GM21723 (cell line): ENCODE measurements around the gene IL10RA.

Experiments used
- ATAC-seq: cut with Tn5 transposase; IDR thresholded peaks from one replicate; pipeline ENCODE4 v1.9.1; 2021; ENCODE audit warnings: mild to moderate bottlenecking, moderate library complexity; ENCODE audit not compliant: unreplicated experiment

IL10RA gene

DNA sequence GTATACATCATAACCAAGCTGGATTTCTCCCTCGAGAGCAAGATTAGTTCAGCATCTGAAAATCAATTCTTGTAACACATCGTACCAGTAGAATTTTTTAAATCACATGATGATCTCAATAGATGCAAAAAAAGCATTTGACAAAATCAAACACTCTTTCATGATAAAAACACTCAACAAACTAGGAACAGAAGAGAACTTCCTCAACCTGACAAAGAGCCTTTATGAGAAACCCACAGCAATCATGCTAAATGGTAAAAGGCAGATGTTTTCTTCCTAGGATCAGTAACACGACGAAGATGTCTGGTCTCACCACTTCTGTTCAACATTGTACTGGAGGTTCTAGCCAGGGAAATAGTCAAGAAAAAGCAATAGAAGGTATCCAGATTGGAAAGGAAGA is 56.6 kb downstream of the IL10RA start:
- ATAC-seq: no peak

DNA sequence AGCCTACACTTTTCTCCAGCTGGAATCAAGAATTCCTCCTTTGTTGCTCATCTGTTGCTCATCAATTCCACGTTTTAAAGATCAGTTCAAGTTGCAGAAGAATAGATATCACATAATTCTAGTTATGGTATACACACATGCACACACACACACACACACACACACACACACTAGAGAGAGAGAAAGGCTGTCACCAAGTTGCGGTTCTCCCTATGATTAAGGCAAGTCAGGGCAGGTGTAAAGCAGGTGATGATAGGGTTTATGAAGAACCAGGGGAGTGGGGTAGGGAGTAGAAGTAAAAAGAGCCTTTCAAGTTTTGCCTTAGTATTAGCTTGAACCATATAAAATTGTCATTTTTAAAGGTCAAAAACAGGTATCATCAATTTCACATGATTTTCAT is 59.0 kb downstream of the IL10RA start:
- no peak for ATAC-seq

DNA sequence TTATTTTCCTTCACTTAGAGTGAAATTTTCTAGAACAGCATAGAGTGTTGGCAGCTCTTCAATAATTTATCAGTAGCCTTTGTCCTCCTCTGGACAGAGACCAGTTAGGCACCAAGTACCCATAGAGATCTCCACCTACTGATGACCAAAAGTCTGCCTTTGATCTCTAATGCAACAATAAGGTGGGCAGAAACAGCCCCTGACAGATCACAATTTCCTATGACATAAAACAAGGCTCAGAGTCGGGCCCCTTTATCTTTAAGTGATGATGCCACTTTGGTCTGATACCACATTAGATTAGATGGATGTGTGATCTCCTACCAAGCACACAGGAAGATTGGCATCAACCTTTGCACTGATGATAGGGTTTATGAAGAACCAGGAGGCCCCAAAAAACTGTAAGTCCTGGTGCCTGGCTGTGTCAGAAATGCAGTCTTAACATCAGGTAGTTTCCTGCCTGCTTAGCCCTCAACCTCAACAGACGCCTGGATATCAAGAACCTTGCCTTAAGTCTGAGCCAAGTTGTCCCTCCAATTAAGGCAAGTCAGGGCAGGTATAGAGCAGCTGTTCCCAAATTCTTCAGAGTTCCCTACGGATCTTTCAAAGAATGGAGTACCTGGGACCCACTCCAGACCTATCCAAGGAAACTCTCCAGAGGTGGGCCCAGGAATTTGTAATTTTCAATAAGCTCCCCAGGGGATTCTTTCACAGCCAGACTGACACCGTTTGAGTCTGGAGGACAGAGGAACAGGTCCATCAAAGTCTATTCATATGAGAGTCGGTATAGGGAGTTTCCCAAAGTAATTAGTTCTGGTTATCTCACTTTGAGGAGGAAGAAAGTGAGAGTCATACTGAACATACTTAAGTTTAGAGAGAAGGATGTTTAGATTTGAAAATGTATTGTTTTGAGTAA is 60.1 kb downstream of the IL10RA start:
- no peak for ATAC-seq

DNA sequence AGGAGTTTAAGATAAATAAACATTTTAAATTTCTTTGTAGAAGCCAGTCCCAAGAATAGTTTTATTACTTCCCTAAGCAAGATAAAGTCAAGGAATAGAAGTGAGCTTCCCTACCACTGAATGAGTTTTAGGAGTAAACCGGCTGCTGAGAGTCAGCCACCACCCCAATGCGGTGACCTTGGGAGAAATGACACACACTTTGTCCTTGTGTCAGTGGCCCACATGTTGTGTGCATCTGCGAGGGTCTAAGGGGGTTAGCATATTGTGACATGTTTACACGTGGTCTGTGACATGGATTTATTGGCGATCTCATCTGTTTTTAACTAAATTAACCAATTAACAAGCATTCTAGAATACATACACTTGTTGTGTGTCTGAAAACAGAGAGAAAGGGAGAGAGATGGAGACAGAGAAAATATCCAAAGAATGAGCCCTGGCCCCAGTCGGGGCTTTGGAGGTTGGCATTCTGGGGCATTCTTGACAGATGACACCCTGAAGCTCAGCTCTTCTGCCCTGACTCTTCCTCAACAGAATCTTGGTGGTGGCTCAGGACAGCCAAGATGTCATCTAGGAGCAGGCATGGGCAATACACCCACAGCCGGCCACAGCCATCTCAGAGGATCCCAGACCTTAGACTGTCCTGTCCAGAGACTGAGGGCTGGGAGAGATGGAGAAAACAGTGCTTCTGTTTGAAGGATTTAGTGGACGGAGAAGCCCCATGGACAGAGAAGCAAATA is 60.9 kb downstream of the IL10RA start:
- no peak for ATAC-seq

DNA sequence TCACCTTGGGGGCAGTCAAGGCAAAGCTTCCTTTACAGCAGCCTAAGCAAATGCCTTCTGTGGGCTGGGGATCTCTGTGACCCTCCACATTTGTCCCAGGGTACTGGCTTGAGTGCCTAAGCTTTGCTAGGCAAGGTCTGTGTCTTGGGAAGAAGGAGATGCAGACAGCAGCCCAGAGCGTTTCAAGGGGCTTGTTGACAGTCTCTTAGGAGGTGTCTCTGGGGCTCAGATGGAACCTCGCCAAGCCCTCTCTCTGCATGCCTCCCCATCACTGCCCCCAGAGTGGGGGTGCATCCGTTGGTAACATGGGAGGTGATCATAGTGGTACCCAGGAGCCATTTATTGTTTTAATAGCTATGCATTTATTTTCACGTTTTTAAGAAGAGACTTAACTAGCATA is 61.6 kb downstream of the IL10RA start:
- no peak for ATAC-seq

DNA sequence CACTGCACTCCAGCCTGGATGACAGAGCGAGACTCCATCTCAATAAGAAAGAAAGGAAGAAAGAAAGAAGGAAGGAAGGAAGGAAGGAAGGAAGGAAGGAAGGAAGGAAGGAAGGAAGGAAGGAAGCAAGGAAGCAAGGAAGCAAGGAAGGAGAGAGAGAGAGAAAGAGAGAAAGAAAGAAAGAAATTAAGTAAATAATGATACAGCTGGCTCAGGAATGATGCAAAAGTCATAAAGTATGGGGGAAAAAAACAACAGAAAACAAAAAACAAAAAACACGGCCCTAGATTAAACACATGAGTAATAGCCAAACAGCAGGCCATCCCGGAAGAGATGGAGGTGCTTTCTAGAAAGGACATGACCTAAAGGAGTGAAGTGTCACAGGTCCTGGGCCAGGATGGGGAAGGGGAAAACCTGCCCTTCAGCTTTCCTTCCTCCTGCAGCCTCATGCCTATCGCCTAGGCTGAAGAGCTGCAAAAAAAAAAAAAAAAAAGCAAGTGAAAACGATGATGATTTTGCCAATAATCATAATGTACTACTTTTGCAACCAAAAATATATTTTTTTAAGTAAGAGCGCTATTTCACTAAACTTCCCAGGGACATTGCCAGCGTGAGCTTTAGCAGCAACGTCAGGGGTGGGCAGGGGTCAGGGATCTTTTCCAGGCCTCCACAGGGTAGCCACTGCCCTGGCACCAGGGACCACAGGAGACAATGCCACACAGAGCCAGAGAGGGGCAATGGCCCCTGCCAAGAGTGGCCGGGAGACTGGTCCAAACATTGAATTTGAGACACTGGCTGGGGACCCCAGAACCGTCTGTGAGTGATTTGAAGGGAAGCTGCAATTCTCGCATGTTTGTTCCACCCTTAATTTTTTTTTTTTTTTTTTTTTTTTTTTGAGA is 62.5 kb downstream of the IL10RA start:
- ATAC-seq: no peak

DNA sequence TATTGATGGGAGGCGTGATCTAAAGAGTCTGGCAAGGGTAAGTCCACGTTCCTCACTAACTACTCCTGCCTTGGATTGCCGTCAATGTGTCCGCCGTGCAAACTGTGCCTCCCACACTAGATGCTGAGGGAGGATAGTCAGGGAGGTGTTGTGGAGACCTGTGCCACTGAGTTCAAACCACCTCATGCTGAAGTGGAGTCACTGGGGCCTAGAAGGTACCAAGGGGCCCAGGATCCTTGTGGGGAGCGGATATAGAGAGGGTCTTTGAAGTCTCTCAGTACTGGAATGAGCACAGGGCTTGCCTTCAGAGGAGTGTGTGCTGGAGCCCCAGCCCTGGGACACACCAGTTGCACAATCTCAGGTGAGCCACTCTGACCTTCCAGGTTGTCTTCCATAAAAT is 63.6 kb downstream of the IL10RA start:
- ATAC-seq: no peak

DNA sequence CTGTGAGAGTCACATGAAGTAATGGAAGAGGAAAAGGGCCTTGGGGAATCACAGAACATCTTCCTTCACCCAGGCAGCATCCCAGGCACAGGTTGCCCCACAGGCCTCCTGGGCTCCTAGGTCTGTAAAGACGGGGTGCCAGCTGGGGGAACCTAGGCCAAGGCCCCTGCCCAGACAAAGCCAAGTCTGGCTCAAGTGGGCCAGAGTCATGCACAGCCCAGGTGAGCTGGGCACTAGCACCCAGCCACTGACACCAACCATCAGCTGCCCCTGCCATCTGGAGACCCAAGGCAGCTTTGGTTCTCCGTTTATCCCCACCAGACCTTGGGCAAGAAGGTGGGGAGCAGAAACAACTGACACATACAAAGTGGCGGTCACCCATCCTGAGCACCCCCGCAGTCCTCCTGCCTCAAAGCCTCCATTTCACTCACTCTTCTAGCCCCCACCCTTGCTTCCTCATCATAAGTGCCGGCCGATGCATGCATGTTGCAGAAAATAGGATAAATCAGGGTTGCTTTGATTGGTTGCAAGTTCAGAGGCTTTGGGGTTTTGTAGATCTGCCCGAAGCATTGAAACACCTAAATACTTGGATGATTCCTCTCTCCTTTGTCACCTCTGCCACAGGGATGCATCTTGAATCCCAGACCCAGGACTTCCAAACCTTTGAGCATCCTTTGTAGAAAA is 64.2 kb downstream of the IL10RA start:
- no peak for ATAC-seq
